GM12864 (cell line): ENCODE results near the gene SCRT2.
"Not testable (repeated sequence)": the region's sequence is repeated elsewhere in the genome, so short reads cannot be mapped to it uniquely, and the experiment has no call there.

Experiments
- DNase-seq: peaks from one replicate; pipeline ENCODE4 v3.0.0-alpha.2; 2011; ENCODE audit warnings: low read depth
- H3K4me3 ChIP-seq: 2 replicates; pipeline ENCODE4 v1.5.1; 2011; ENCODE audit warnings: mild to moderate bottlenecking, low read depth, low read length, control low read depth
- CTCF ChIP-seq: IDR thresholded peaks from 2 replicates; pipeline ENCODE4 v1.5.1; 2011; ENCODE audit warnings: low read depth, mild to moderate bottlenecking, moderate library complexity, low read length, control low read depth, inconsistent platforms; ENCODE audit errors: missing control alignments

Gene SCRT2

DNA sequence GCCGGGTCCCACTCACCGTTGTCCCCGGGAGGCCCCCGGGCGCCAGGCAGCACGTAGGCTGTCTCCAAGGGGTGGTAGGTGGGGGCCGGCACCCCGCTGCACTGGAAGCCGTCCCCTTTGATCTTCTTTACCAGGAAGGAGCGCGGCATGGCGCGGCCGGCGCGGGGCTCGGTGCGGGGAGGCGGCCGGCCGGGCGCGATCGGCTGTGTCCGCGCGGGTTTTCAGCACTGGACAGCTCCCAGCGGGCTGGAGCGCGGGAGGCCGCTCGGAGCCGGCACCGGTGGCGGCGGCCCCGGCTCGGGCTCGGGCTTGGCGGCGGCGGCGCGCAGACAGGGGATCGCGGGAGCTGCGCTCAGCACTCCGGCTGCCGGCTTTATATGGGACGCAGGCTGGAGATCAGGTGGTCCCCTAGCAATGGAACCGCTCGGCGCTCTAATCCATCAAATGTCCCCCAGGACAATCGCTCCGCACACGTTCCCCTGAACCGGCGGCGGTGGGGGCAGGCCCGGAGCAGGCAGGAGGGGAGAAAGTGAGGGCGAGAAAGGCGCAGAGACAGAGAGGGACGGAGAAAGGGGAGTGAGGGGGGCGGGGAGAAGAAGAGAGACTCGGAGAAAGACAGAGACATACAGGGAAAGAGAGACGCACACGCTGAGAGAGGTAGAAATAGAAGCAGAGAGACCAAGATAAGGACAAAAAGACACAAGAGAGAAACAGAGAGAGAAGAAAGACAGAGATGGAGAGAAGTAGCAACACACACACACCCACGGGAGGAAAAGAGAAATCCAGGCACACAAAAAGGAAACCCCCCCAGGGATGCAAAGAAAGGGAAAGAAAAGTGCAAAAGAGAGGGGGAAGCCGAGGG lies at the start of gene SCRT2:
Gene SCRT2 (minus strand): TSS at position 350 of the 862 bp plus-strand sequence. CDS start 201 bp downstream, at position 149.
- no peak for DNase-seq
- TF ChIP-seq CTCF: no peak
- H3K4me3 ChIP-seq: no peak within 1 kb of the TSS

DNA sequence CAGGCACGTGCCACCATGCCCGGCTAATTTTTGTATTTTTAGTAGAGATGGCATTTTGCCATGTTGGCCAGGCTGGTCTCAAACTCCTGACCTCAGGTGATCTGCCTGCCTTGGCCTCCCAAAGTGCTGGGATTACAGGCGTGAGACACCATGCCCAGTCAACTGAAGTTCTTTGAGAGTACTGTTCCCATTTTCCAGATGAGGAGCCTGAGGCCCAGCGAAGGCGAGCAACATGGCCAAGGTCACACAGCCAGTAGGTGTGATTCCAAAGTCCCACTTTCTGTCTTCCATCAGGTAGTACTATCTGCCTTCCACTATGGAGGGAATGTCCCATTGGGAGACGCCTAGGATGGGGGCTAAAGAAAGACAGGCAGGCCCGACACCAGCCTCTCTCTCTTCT lies 49.2 kb upstream of the SCRT2 start:
- not testable (repeated sequence) for H3K4me3 ChIP-seq, DNase-seq

DNA sequence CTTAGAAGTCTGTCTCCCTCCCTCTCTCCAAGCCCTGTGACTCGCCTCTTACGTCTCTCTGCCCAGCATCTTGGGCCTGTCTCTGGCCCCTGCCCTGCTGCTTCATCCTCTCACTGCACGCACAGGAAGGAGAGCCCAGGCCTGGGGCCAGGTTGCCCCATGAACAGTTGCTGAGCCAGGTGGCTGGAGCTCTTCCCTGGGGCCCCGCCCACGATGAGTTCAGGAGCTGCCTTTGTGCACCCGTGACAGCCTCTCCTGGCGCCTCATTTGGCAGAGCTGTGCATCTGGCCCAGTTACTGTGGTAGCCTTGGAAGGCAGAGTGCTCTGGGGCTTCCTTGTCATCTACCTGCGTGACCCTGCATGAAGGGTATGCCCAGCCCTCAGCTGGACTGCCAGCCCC lies 48.2 kb upstream of the SCRT2 start:
- TF ChIP-seq CTCF: no peak
- DNase-seq: no peak
- H3K4me3 ChIP-seq: no peak overlapping the region

- no peak overlapping the region for H3K4me3 ChIP-seq
- no peak for TF ChIP-seq CTCF
- no peak for DNase-seq
These were observed 47.4 kb upstream of the SCRT2 start for GRCh38 chr20:722822-723644.

- no peak for TF ChIP-seq CTCF
- no peak overlapping the region for H3K4me3 ChIP-seq
- no peak for DNase-seq
These were observed 46.3 kb upstream of the SCRT2 start for GRCh38 chr20:721876-722275.

- DNase-seq: no peak
- no peak overlapping the region for H3K4me3 ChIP-seq
- TF ChIP-seq CTCF: no peak
These were observed 44.2 kb upstream of the SCRT2 start for GRCh38 chr20:719816-720215.

DNA sequence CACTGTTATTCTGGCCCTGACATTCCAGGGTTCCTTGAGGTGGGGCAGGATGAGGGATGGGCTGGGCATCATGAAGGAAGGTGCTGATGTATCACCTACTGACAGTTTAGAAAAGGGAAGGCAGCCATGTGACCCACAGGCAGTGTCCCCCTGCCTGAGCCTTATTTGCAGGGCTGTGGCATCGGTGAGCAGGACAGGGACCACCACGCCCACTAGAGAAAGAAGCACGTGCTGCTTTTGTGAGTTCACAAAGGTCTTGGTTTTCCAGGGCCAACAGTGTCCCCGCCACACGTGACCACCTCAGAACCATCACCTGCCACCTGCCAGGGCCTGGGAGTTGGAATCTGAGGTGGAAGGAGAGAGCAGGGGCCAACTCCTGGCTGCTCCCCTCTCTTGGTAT lies 43.5 kb upstream of the SCRT2 start:
- DNase-seq: no peak
- TF ChIP-seq CTCF: no peak
- no peak overlapping the region for H3K4me3 ChIP-seq
